ENCODE results near the gene MRTFB.

The MRTFB gene

GRCh38 chr16:14315683-14316320 is 244.7 kb downstream of the MRTFB start:
- DNase-seq = no peak
